ENCODE data around the gene MBOAT2.
A peak's percentile ranks its signal among the peaks of the same experiment; 100 is the strongest.

The MBOAT2 gene

DNA sequence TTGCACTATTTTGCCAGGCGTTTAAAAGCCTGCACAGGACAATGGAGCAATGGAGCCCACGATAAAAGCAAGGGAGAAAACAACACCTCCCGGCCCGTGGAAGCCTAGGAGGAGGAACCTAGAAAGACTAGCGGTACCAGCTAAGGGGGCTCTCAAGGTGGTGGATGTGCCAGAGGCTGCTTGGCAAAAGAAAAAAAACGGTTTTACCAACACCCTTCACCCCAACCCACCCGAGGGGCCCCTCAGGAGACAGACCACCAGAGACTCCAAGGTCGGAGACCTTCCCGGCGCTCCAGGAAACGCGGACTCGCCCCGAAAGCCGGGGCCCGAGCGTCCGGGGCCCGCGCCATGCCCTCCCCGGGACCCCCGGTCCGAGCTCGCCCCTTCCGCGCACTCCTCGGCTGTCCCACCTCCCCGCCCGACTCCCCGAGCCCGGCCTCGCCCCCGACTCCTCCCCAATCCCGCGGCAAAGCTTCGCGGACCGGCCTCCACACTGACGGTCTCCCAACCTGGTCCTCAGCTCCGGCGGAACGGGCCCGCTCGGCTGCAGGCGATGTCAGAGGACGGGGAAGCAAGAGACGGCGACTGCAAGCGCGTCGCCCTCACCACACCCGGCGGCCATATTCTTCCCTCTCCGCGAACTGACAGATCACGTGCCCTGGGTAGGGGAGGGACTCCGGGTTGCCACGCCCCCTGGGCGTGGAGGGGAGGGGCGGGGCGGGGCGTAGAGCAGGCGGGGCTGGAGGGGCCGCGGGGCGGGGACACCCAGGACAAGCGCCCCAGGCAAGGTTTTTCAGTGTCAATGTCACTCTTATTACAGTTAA is 166.3 kb downstream of the MBOAT2 start, which contains the start of gene KIDINS220:
Gene KIDINS220 (minus strand): TSS at position 643 of the 824 bp plus-strand sequence. CDS start 10,520 bp downstream, outside the sequence.
- H3K4me1 ChIP-seq (ENCODE audit: control insufficient read depth, insufficient read depth, low read length): peaks cover 4% of the 10 kb centered on the region
- no peak within 1 kb of the TSS for H3K27ac ChIP-seq (ENCODE audit: insufficient read depth, low read depth, low read length, poor library complexity, severe bottlenecking)
- H3K27me3 ChIP-seq (ENCODE audit: control insufficient read depth, insufficient read depth, low read length, poor library complexity, severe bottlenecking): no peaks in the 10 kb centered on the region
- H3K4me3 ChIP-seq (ENCODE audit: insufficient read depth, low read depth, low read length): peak within 1 kb of the TSS; percentile 87
- no peaks in the 10 kb centered on the region for H3K9me3 ChIP-seq (ENCODE audit: control insufficient read depth, low read length)
- 0 to 1% methylated on average over 67 of the region's 67 CpGs for WGBS, 2 experiments
- no peaks in the 10 kb centered on the region for H3K36me3 ChIP-seq (ENCODE audit: control insufficient read depth, insufficient read depth, low read length)

DNA sequence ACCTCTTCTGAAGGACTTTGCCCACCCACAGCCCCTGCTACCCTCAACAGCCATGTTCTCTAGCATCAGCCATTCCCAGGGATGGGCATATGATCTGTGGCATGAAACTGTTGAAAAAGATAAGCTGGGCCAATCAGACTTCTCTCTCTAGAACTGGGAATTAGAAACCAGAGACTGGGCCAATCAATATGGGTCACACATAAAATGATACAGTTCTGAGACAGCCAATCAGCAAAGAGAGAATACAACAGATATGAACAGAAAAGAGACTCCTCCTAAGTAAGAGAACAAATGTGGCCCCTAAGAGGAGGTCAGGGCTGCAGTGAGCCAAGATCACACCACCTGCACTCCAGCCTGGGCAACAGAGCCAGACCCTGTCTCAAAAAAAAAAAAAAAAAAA is 168.2 kb downstream of the MBOAT2 start:
- no peaks in the 10 kb centered on the region for H3K27me3 ChIP-seq (ENCODE audit: control insufficient read depth, insufficient read depth, low read length, poor library complexity, severe bottlenecking)
- H3K9me3 ChIP-seq (ENCODE audit: control insufficient read depth, low read length): no peaks in the 10 kb centered on the region
- H3K4me1 ChIP-seq (ENCODE audit: control insufficient read depth, insufficient read depth, low read length): peaks cover 15% of the 10 kb centered on the region
- H3K36me3 ChIP-seq (ENCODE audit: control insufficient read depth, insufficient read depth, low read length): no peaks in the 10 kb centered on the region
- H3K27ac ChIP-seq (ENCODE audit: insufficient read depth, low read depth, low read length, poor library complexity, severe bottlenecking): no peak overlapping the region
- H3K4me3 ChIP-seq (ENCODE audit: insufficient read depth, low read depth, low read length): no peak overlapping the region

DNA sequence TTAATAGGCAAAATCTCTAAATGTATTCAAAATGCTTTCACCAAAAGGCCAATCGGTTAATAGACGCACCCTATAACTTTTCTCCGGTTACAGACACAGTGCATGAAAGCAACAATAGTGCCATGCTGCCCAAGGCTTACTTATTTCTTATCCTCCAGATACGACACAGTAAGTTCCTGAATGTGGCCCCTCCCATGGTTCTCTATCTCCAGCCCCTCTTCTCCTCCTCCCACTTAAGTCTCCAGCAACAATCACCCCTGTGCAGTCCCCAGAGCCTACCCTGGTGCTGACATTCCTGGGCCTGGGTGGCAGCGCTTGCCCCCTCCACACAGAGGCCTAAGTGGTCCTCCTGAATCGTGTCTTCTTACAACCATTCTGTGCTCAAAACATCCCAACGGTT is 169.6 kb downstream of the MBOAT2 start:
- H3K4me3 ChIP-seq (ENCODE audit: insufficient read depth, low read depth, low read length): no peak overlapping the region
- 90 to 92% methylated on average over 7 of the region's 7 CpGs for WGBS, 2 experiments

DNA sequence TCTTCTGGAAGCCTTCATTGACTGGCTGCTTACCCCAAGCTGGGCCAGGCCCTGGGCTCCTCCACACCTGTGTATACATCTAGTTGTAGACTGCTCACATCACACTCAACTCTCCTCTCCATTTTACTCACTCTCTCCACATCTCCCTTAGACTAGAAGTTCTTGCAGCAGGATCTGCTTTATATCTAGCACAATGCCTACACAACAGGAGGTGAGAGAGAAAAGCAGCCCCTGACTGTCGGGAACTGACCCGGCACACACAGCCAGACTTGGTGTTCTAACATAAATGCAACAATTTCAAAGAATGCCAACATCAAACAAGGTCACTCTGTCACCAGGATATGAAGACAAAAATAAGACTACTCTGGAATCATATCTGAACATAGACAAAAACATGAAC is 172.0 kb downstream of the MBOAT2 start:
- H3K4me3 ChIP-seq (ENCODE audit: insufficient read depth, low read depth, low read length): no peak overlapping the region

More for the DNA sequence above, 169.6 kb downstream of the MBOAT2 start:
- Histone ChIP-seq H3K27ac (ENCODE audit: insufficient read depth, low read depth, low read length, poor library complexity, severe bottlenecking) (no peak overlapping the region), H3K9me3 (ENCODE audit: control insufficient read depth, low read length) (no peaks in the 10 kb centered on the region), H3K36me3 (ENCODE audit: control insufficient read depth, insufficient read depth, low read length) (no peaks in the 10 kb centered on the region), H3K4me1 (ENCODE audit: control insufficient read depth, insufficient read depth, low read length) (peaks cover 15% of the 10 kb centered on the region), H3K27me3 (ENCODE audit: control insufficient read depth, insufficient read depth, low read length, poor library complexity, severe bottlenecking) (no peaks in the 10 kb centered on the region)

DNA sequence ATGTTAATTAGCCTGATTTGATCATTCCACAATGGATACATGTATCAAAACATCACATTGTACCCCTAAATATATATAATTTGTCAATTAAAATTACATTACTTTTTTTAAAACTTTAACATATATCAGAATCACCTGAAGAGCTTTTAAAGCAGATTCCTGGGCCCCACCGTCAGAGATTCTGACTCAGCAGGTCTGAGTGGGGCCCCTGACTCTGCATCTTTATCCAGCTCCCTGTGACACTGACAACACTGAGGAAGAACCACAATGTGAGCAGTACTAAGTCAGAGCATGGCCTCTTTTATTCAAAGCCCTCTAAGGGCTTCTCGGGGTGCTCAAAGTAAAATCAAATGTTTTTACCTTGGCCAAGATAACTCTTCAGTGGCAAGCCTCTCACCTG is 175.8 kb downstream of the MBOAT2 start:
- WGBS, 2 experiments: 92% methylated on average over 2 of the region's 2 CpGs
- H3K36me3 ChIP-seq (ENCODE audit: control insufficient read depth, insufficient read depth, low read length): no peaks in the 10 kb centered on the region
- no peak overlapping the region for H3K4me3 ChIP-seq (ENCODE audit: insufficient read depth, low read depth, low read length)
- H3K9me3 ChIP-seq (ENCODE audit: control insufficient read depth, low read length): no peaks in the 10 kb centered on the region
- H3K27me3 ChIP-seq (ENCODE audit: control insufficient read depth, insufficient read depth, low read length, poor library complexity, severe bottlenecking): no peaks in the 10 kb centered on the region
- H3K27ac ChIP-seq (ENCODE audit: insufficient read depth, low read depth, low read length, poor library complexity, severe bottlenecking): no peak overlapping the region
- peaks cover 10% of the 10 kb centered on the region for H3K4me1 ChIP-seq (ENCODE audit: control insufficient read depth, insufficient read depth, low read length)

More for the DNA sequence above, 172.0 kb downstream of the MBOAT2 start:
- WGBS, 2 experiments: 21 to 24% methylated on average over 2 of the region's 2 CpGs
- Histone ChIP-seq H3K27ac (ENCODE audit: insufficient read depth, low read depth, low read length, poor library complexity, severe bottlenecking) (no peak overlapping the region), H3K9me3 (ENCODE audit: control insufficient read depth, low read length) (no peaks in the 10 kb centered on the region), H3K4me1 (ENCODE audit: control insufficient read depth, insufficient read depth, low read length) (peaks cover 12% of the 10 kb centered on the region), H3K27me3 (ENCODE audit: control insufficient read depth, insufficient read depth, low read length, poor library complexity, severe bottlenecking) (no peaks in the 10 kb centered on the region), H3K36me3 (ENCODE audit: control insufficient read depth, insufficient read depth, low read length) (no peaks in the 10 kb centered on the region)

DNA sequence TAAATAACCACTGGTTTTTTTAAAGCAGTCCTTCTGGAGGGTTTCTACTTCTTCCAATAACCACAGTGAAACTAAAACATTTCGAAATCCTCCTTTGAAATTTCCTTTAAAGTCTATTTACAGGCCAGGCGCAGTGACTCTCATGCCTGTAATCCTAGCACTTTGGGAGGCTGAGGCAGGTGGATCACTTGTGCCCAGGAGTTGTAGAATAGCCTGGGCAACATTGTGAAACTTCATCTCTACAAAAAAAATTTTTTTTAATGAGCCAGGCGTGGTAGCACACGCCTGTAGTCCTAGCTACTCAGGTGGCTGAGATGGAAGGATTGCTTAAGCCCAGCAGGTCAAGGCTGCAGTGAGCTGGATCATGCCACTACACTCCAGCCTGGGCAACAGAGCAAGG is 181.3 kb downstream of the MBOAT2 start:
- whole genome bisulfite sequencing, 2 experiments: 89 to 97% methylated on average over 4 of the region's 4 CpGs
- Histone ChIP-seq H3K4me3 (ENCODE audit: insufficient read depth, low read depth, low read length) (no peak overlapping the region), H3K27me3 (ENCODE audit: control insufficient read depth, insufficient read depth, low read length, poor library complexity, severe bottlenecking) (no peaks in the 10 kb centered on the region), H3K9me3 (ENCODE audit: control insufficient read depth, low read length) (no peaks in the 10 kb centered on the region), H3K4me1 (ENCODE audit: control insufficient read depth, insufficient read depth, low read length) (no peaks in the 10 kb centered on the region), H3K36me3 (ENCODE audit: control insufficient read depth, insufficient read depth, low read length) (no peaks in the 10 kb centered on the region), H3K27ac (ENCODE audit: insufficient read depth, low read depth, low read length, poor library complexity, severe bottlenecking) (no peak overlapping the region)

DNA sequence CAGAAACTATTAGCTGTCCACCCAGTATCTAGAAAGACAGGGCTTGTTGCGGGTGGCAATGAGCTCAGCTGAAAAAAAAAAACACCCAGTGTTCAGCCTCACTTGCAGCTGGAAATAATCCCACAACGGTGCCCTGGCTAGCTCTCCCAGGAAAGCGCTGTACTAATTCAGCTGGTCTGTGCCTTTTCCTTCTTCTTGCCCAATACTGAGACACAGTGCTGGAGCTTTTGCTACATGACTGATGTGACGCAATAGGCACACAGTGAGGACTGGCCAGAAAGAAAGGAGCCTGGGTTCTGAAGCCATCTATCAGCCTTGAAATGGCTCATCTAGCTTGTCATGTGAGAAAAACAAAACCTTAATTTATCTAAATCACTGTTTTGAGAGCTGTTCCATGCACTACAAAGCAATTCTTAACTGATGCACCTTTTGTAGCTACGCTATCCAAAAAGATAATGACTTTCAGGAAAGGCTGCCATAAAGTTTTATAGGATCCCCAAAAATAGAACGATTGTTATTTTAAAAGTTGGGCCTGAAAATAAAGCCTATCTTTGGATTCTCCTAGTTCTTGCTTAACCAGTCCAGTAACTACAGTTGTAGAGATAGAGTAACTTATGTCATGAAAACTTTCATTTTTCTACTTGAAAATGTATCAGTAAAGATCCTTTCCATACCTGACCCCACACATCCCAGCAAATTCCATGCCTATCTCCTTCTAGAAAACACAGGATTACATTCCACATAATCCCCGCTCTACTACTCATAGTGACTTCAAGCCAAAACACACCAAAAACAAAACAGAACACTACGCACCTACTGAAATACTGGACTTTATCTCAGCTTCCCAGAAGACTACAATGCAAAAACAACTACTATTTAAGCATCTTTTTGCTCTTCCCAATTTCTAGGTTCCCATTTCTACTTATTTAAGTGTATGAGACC is 181.9 kb downstream of the MBOAT2 start:
- 82 to 84% methylated on average over 8 of the region's 8 CpGs for WGBS, 2 experiments
- no peaks in the 10 kb centered on the region for H3K9me3 ChIP-seq (ENCODE audit: control insufficient read depth, low read length)
- H3K36me3 ChIP-seq (ENCODE audit: control insufficient read depth, insufficient read depth, low read length): no peaks in the 10 kb centered on the region

DNA sequence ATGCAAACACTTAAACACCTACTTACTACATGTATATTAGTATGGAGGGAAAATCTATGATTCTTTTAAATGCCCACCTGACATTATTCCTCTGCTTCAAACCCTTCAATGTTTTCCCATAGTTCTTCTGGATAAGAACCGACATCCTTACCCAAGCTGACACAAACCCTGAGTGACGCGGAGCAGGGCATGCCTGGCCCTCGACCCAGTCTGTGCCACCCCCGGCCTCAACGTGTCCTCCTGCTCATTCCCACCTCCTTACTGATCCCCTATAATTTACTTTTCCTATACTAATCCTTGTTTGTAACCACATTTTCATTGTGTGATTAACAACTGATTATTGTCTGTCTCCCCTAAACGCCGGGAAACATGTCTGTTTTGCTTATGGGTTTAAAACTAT is 183.5 kb downstream of the MBOAT2 start:
- WGBS, 2 experiments: 95 to 97% methylated on average over 8 of the region's 8 CpGs
- H3K4me1 ChIP-seq (ENCODE audit: control insufficient read depth, insufficient read depth, low read length): no peaks in the 10 kb centered on the region
- no peaks in the 10 kb centered on the region for H3K36me3 ChIP-seq (ENCODE audit: control insufficient read depth, insufficient read depth, low read length)
- H3K27ac ChIP-seq (ENCODE audit: insufficient read depth, low read depth, low read length, poor library complexity, severe bottlenecking): no peak overlapping the region
- no peaks in the 10 kb centered on the region for H3K27me3 ChIP-seq (ENCODE audit: control insufficient read depth, insufficient read depth, low read length, poor library complexity, severe bottlenecking)
- H3K4me3 ChIP-seq (ENCODE audit: insufficient read depth, low read depth, low read length): no peak overlapping the region
- no peaks in the 10 kb centered on the region for H3K9me3 ChIP-seq (ENCODE audit: control insufficient read depth, low read length)

More for the DNA sequence above, 181.9 kb downstream of the MBOAT2 start:
- H3K27ac ChIP-seq (ENCODE audit: insufficient read depth, low read depth, low read length, poor library complexity, severe bottlenecking): no peak overlapping the region
- H3K4me1 ChIP-seq (ENCODE audit: control insufficient read depth, insufficient read depth, low read length): no peaks in the 10 kb centered on the region
- no peak overlapping the region for H3K4me3 ChIP-seq (ENCODE audit: insufficient read depth, low read depth, low read length)
- H3K27me3 ChIP-seq (ENCODE audit: control insufficient read depth, insufficient read depth, low read length, poor library complexity, severe bottlenecking): no peaks in the 10 kb centered on the region

DNA sequence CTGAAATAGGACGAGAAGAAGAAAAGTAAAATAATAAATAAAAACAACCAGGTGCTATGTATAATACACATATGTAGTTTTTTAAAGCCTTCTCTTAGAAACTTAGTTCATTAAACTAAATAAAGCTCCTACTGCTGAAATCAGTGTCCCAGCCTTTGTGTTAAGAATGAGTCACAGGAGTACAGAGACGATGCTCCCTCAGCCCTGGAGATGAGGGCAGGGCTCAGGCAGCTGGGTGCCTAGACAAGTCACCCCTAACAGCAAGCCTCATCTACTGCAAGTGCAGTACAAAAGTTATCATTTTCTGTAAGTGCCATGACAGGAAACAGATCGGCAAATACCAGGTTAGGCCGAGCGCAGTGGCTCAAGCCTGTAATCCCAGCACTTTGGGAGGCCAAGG is 184.3 kb downstream of the MBOAT2 start:
- no peak overlapping the region for H3K27ac ChIP-seq (ENCODE audit: insufficient read depth, low read depth, low read length, poor library complexity, severe bottlenecking)
- H3K4me1 ChIP-seq (ENCODE audit: control insufficient read depth, insufficient read depth, low read length): no peaks in the 10 kb centered on the region
- 90 to 93% methylated on average over 4 of the region's 5 CpGs for WGBS, 2 experiments
- no peaks in the 10 kb centered on the region for H3K36me3 ChIP-seq (ENCODE audit: control insufficient read depth, insufficient read depth, low read length)
- H3K27me3 ChIP-seq (ENCODE audit: control insufficient read depth, insufficient read depth, low read length, poor library complexity, severe bottlenecking): no peaks in the 10 kb centered on the region
- H3K4me3 ChIP-seq (ENCODE audit: insufficient read depth, low read depth, low read length): no peak overlapping the region
- no peaks in the 10 kb centered on the region for H3K9me3 ChIP-seq (ENCODE audit: control insufficient read depth, low read length)

DNA sequence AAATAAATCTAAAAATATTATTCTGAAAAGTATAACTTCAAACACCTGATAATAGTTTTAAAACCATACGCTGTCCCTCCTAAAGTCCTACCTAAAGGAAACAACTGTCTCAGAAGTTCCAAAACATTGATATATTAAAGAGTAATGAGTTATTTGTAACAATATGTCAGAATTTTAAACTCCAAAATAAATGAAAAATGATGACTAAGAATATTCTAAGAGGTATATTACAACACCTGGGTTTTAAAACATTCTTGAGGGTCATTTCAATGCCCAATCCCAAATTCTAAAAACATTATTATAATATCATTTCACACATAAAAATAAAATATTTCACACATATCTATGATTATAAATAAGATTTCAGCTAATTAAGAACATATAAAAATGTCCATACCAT is 186.3 kb downstream of the MBOAT2 start:
- Histone ChIP-seq H3K9me3 (ENCODE audit: control insufficient read depth, low read length) (no peaks in the 10 kb centered on the region), H3K27ac (ENCODE audit: insufficient read depth, low read depth, low read length, poor library complexity, severe bottlenecking) (no peak overlapping the region), H3K36me3 (ENCODE audit: control insufficient read depth, insufficient read depth, low read length) (no peaks in the 10 kb centered on the region), H3K27me3 (ENCODE audit: control insufficient read depth, insufficient read depth, low read length, poor library complexity, severe bottlenecking) (no peaks in the 10 kb centered on the region), H3K4me1 (ENCODE audit: control insufficient read depth, insufficient read depth, low read length) (no peaks in the 10 kb centered on the region), H3K4me3 (ENCODE audit: insufficient read depth, low read depth, low read length) (no peak overlapping the region)
- WGBS, 2 experiments: no CpG with 5 or more reads among the region's 1 CpG
